Esophagus squamous epithelium (tissue), 4 donors: Measurements from ENCODE around the gene FAM135A.

ENCODE experiments used
- CTCF ChIP-seq, 6 experiments: fragments of 450-650 bp in 4 of 6; fragments of 200-600 bp in 2 of 6; sonication (generic) in 2 of 6; IDR thresholded peaks; one replicate each; pipeline ENCODE4 v1.5.1; 2016 to 2019; ENCODE audit warnings: antibody characterized with exemption in 6 of 6, mild to moderate bottlenecking in 4 of 6, moderate library complexity in 4 of 6
- POLR2A ChIP-seq, 4 donors: fragments of 450-650 bp; IDR thresholded peaks; one replicate each; pipeline ENCODE4 v1.6.1; 2017; ENCODE audit warnings: antibody characterized with exemption in 4 of 4, mild to moderate bottlenecking in 4 of 4, moderate library complexity in 3 of 4

GRCh38 chr6:70377372-70377771 lies 35.9 kb upstream of the FAM135A start:
- no peak for TF ChIP-seq POLR2A (IDR thresholded peaks at IDR 0.05)
- TF ChIP-seq CTCF (IDR thresholded peaks at IDR 0.05), result no peak
